ENCODE data around the gene LIPI.
"Not testable (repeated sequence)": the region's sequence is repeated elsewhere in the genome, so short reads cannot be mapped to it uniquely, and the experiment has no call there.

LIPI gene

GRCh38 chr21:14072761-14073535 is 137.8 kb downstream of the LIPI start:
- FAIRE-seq: no peak

- FAIRE-seq: no peak
These were observed 138.6 kb downstream of the LIPI start for GRCh38 chr21:14071902-14072734.

- no peak for FAIRE-seq
These were observed 139.8 kb downstream of the LIPI start for GRCh38 chr21:14070968-14071367.

GRCh38 chr21:14070049-14070893 is 140.5 kb downstream of the LIPI start:
- FAIRE-seq: no peak

- FAIRE-seq: no peak
These were observed 146.5 kb downstream of the LIPI start for GRCh38 chr21:14064296-14064645.

- FAIRE-seq: not testable (repeated sequence)
These were observed 147.0 kb downstream of the LIPI start for GRCh38 chr21:14063620-14064295.

- not testable (repeated sequence) for FAIRE-seq
These were observed 148.1 kb downstream of the LIPI start for GRCh38 chr21:14062684-14063083.

DNA sequence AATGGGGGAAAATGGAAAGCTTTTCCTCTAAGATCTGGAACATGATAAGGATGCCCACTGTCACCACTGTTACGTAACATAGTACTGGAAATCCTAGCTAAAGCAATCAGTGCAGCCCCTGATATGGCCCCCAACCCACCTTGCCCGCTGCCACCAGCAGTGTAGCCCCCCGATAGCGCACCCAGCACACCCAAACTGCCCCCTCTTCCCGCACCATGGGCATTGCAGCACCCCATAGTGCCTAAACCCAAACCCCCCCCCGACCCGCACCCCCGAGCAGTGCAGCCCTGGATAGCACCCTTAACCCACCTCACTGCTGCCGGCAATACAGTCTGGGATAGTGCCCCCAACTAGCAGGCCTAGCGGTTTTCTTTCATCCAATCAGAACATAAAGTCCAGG is 148.9 kb downstream of the LIPI start:
- not testable (repeated sequence) for FAIRE-seq

GRCh38 chr21:14058995-14059627 is 151.6 kb downstream of the LIPI start:
- not testable (repeated sequence) for FAIRE-seq
